Peyer's patch (tissue), 4 donors: ENCODE results near the gene REN.

ENCODE experiments used
- POLR2A ChIP-seq, 2 donors: fragments of 450-650 bp; IDR thresholded peaks; one replicate each; pipeline ENCODE4 v1.5.1; 2017; ENCODE audit warnings: antibody characterized with exemption in 2 of 2, mild to moderate bottlenecking in 2 of 2, moderate library complexity in 2 of 2
- TF ChIP-seq, protein P1 (sequence below), 6 experiments: fragments of 450-650 bp in 4 of 6; fragments of 200-600 bp in 2 of 6; sonication (generic) in 1 of 6; IDR thresholded peaks; one replicate each; pipeline ENCODE4 v1.5.1; 2017 to 2019; ENCODE audit warnings: antibody characterized with exemption in 6 of 6, mild to moderate bottlenecking in 3 of 6, moderate library complexity in 1 of 6

DNA sequence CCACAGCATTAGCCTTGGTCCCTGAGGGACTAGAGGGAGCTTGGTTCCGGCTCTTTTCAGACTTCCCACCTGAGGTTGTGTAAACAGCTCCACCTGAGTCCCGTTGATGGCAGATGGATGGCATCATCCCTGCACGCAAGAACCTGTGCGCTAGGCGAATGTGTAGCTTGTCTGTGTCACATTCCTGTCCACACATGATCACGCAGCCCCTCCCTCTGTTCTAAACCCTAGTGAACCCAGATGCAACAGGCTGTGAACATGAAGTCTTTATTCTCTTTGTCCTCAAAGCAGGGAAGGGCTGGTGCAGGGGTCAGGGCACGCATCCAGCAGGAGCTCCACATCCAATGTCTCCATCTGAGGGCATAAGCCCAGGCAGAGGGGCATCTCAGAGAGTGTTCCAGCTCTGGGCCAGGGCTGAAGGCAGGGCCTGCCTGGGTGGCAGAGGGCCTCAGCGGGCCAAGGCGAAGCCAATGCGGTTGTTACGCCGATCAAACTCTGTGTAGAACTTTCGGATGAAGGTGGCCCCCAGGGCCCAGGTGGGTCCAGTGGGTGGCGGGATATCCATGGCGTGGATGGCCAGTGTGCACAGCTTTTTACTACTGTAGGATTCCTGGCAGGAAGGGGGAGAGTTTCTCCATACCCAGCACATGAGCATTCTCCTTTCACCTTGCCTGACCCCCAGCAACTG lies 11.4 kb downstream of the REN start:
- TF ChIP-seq, protein P1, sequence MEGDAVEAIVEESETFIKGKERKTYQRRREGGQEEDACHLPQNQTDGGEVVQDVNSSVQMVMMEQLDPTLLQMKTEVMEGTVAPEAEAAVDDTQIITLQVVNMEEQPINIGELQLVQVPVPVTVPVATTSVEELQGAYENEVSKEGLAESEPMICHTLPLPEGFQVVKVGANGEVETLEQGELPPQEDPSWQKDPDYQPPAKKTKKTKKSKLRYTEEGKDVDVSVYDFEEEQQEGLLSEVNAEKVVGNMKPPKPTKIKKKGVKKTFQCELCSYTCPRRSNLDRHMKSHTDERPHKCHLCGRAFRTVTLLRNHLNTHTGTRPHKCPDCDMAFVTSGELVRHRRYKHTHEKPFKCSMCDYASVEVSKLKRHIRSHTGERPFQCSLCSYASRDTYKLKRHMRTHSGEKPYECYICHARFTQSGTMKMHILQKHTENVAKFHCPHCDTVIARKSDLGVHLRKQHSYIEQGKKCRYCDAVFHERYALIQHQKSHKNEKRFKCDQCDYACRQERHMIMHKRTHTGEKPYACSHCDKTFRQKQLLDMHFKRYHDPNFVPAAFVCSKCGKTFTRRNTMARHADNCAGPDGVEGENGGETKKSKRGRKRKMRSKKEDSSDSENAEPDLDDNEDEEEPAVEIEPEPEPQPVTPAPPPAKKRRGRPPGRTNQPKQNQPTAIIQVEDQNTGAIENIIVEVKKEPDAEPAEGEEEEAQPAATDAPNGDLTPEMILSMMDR (IDR thresholded peaks at IDR 0.05), result no peak
- no peak for TF ChIP-seq POLR2A (IDR thresholded peaks at IDR 0.05)
